ENCODE measurements around the gene ASF1A.

- TF ChIP-seq ZFP41 (CRISPR knock-in tag; IDR thresholded peaks at IDR 0.05; ENCODE audit: borderline replicate concordance): no peak
- TF ChIP-seq GATA4 (IDR thresholded peaks at IDR 0.05; ENCODE audit: borderline replicate concordance, low read depth): no peak
- TF ChIP-seq ZNF687 (CRISPR knock-in tag; IDR thresholded peaks at IDR 0.05): no peak
- TF ChIP-seq NR0B2 (CRISPR knock-in tag; IDR thresholded peaks at IDR 0.05): no peak
- no peak for TF ChIP-seq TCF7 (IDR thresholded peaks at IDR 0.05; ENCODE audit: low read depth)
- TF ChIP-seq ZBTB26 (CRISPR knock-in tag; IDR thresholded peaks at IDR 0.05; ENCODE audit: borderline replicate concordance): no peak
These were observed 37.7 kb upstream of the ASF1A start for GRCh38 chr6:118856301-118856700.
